Lower leg skin (tissue), 3 donors: Measurements from ENCODE around the gene FBXW8.

Experiments used
- CTCF ChIP-seq, 3 donors: fragments of 450-650 bp; IDR thresholded peaks; one replicate each; pipeline ENCODE4 v1.5.1; 2016; ENCODE audit warnings: antibody characterized with exemption in 3 of 3, mild to moderate bottlenecking in 3 of 3, moderate library complexity in 2 of 3
- POLR2A ChIP-seq, 2 donors: fragments of 450-650 bp; IDR thresholded peaks; one replicate each; pipeline ENCODE4 v1.6.1; 2016 to 2017; ENCODE audit warnings: antibody characterized with exemption in 2 of 2, mild to moderate bottlenecking in 1 of 2, moderate library complexity in 1 of 2

GRCh38 chr12:116962197-116962596, 51.4 kb downstream of the FBXW8 start:
- TF ChIP-seq CTCF (IDR thresholded peaks at IDR 0.05) (no peak), POLR2A (IDR thresholded peaks at IDR 0.05) (no peak)
